Neuronal stem cell (in vitro differentiated cells): ENCODE measurements around the gene ZNF302.
A peak's percentile ranks its signal among the peaks of the same experiment; 100 is the strongest.

Experiments
- DNase-seq: peaks from one replicate; pipeline ENCODE4 v3.0.0-alpha.2; 2013; ENCODE audit warnings: low spot score
- H2AFZ ChIP-seq: one replicate; pipeline ENCODE4 v1.6.1; 2013; ENCODE audit warnings: mild to moderate bottlenecking, low read length, inconsistent platforms
- H2AK5ac ChIP-seq: 2 replicates; pipeline ENCODE4 v1.6.1; 2013; ENCODE audit warnings: low read depth, mild to moderate bottlenecking, inconsistent platforms, low read length, moderate library complexity, mixed read lengths
- H2BK120ac ChIP-seq: 2 replicates; pipeline ENCODE4 v1.6.1; 2013; ENCODE audit warnings: low read depth, mild to moderate bottlenecking, inconsistent platforms, low read length, moderate library complexity, mixed read lengths
- H2BK12ac ChIP-seq: one replicate; pipeline ENCODE4 v1.6.1; 2013; ENCODE audit warnings: low read length, inconsistent platforms
- H2BK15ac ChIP-seq: 2 replicates; pipeline ENCODE4 v1.6.1; 2013; ENCODE audit warnings: mild to moderate bottlenecking, low read length, inconsistent platforms, mixed read lengths
- H2BK5ac ChIP-seq: one replicate; pipeline ENCODE4 v1.6.1; 2013; ENCODE audit warnings: inconsistent platforms, mild to moderate bottlenecking, low read length, moderate library complexity
- H3K14ac ChIP-seq: one replicate; pipeline ENCODE4 v1.6.1; 2013; ENCODE audit warnings: low read length, inconsistent platforms
- H3K18ac ChIP-seq: 2 replicates; pipeline ENCODE4 v1.6.1; 2013; ENCODE audit warnings: low read length, inconsistent platforms
- H3K23ac ChIP-seq: 2 replicates; pipeline ENCODE4 v1.6.1; 2013; ENCODE audit warnings: low read depth, mild to moderate bottlenecking, mixed read lengths, low read length, inconsistent platforms; ENCODE audit not compliant: poor library complexity
- H3K27ac ChIP-seq: replicated peaks from 3 replicates; pipeline ENCODE4 v1.5.1; 2013; ENCODE audit warnings: low read length, inconsistent platforms
- H3K27me3 ChIP-seq, 3 experiments: 2 replicates each; pipeline ENCODE4 v1.6.1; 2013; ENCODE audit warnings: low read length in 3 of 3, mild to moderate bottlenecking in 2 of 3, inconsistent platforms in 1 of 3, low read depth in 1 of 3, mixed read lengths in 1 of 3, moderate library complexity in 1 of 3; ENCODE audit not compliant: control insufficient read depth in 3 of 3, insufficient read depth in 3 of 3
- H3K36me3 ChIP-seq, 2 donors: replicated peaks in 1 of 2; 2 replicates each; pipeline ENCODE4 v1.6.1; 2013; ENCODE audit warnings: low read length in 2 of 2; ENCODE audit not compliant: control insufficient read depth in 2 of 2, insufficient read depth in 2 of 2
- H3K4ac ChIP-seq: 2 replicates; pipeline ENCODE4 v1.6.1; 2013; ENCODE audit warnings: inconsistent platforms, mild to moderate bottlenecking, low read length, moderate library complexity
- H3K4me1 ChIP-seq, 2 donors: 1 replicate in 1 of 2; 2 replicates in 1 of 2; pipeline ENCODE4 v1.6.1; 2013; ENCODE audit warnings: low read length in 2 of 2, low read depth in 1 of 2; ENCODE audit not compliant: control insufficient read depth in 2 of 2, insufficient read depth in 1 of 2
- H3K4me2 ChIP-seq: one replicate; pipeline ENCODE4 v1.6.1; 2013; ENCODE audit warnings: mild to moderate bottlenecking, low read length, inconsistent platforms; ENCODE audit not compliant: insufficient read depth, poor library complexity, severe bottlenecking
- H3K4me3 ChIP-seq, 2 donors: 2 replicates each; pipeline ENCODE4 v1.5.1; 2013; ENCODE audit warnings: low read length in 2 of 2, mild to moderate bottlenecking in 2 of 2, inconsistent platforms in 1 of 2, moderate library complexity in 1 of 2
- H3K79me1 ChIP-seq: one replicate; pipeline ENCODE4 v1.6.1; 2013; ENCODE audit warnings: low read depth, mild to moderate bottlenecking, inconsistent platforms, low read length, moderate library complexity
- H3K9ac ChIP-seq: one replicate; pipeline ENCODE4 v1.6.1; 2013; ENCODE audit warnings: mild to moderate bottlenecking, low read depth, low read length, inconsistent platforms; ENCODE audit not compliant: poor library complexity
- H3K9me3 ChIP-seq, 2 donors: replicated peaks in 1 of 2; 2 replicates each; pipeline versions ENCODE3 to v1.6.1; 2013; ENCODE audit warnings: low read length in 2 of 2, mild to moderate bottlenecking in 2 of 2, inconsistent platforms in 1 of 2, low read depth in 1 of 2, mixed read lengths in 1 of 2, moderate library complexity in 1 of 2; ENCODE audit not compliant: control insufficient read depth in 2 of 2, insufficient read depth in 1 of 2
- H4K8ac ChIP-seq: one replicate; pipeline ENCODE4 v1.6.1; 2013; ENCODE audit warnings: low read depth, mild to moderate bottlenecking, inconsistent platforms, low read length, moderate library complexity
- H4K91ac ChIP-seq: one replicate; pipeline ENCODE4 v1.6.1; 2013; ENCODE audit warnings: low read length, low read depth, mild to moderate bottlenecking, inconsistent platforms; ENCODE audit not compliant: poor library complexity
- WGBS, 2 donors: extraction: QIAGEN DNeasy Blood & Tissue Kit; methylation state at CpG; one replicate each; pipeline ENCODE4 v1.1.7; 2013; ENCODE audit warnings: missing lambda C conversion rate in 2 of 2, mixed read lengths in 1 of 2; ENCODE audit not compliant: insufficient read length in 2 of 2, insufficient replicate concordance in 1 of 2; ENCODE audit errors: extremely low coverage in 2 of 2; 5-methylcytosine and 5-hydroxymethylcytosine counted together

The ZNF302 gene

GRCh38 chr19:34675919-34676318 lies 1.6 kb upstream of the ZNF302 start:
- H2BK15ac ChIP-seq, result no peak overlapping the region
- no peaks in the 10 kb centered on the region for H3K27me3 ChIP-seq
- no peak overlapping the region for H4K91ac ChIP-seq
- H2BK120ac ChIP-seq, result no peak overlapping the region
- no peak overlapping the region for H3K4me2 ChIP-seq
- H3K9me3 ChIP-seq, result peaks cover 5 to 27% of the 10 kb centered on the region in 2 donors
- no peak overlapping the region for H3K18ac ChIP-seq
- H3K79me1 ChIP-seq, result no peaks in the 10 kb centered on the region
- no peak overlapping the region for H3K23ac ChIP-seq
- H2AK5ac ChIP-seq, result no peak overlapping the region
- no peak overlapping the region for H2BK12ac ChIP-seq
- peaks cover 11 to 25% of the 10 kb centered on the region in 2 donors for H3K36me3 ChIP-seq
- H3K9ac ChIP-seq, result no peak overlapping the region
- peaks cover 2 to 6% of the 10 kb centered on the region in 2 donors for H3K4me1 ChIP-seq
- H2BK5ac ChIP-seq, result peak overlapping the region; percentile 27
- peak overlapping the region in 1 of 2 donors; percentile 69 for H3K4me3 ChIP-seq
- H3K4ac ChIP-seq, result no peak overlapping the region
- H3K14ac ChIP-seq, result no peak overlapping the region
- WGBS, 2 donors, result no CpG with 5 or more reads among the region's 9 CpGs
- no peak overlapping the region for H4K8ac ChIP-seq
- DNase-seq, result no peak
- H3K27ac ChIP-seq, result no peak overlapping the region
- peak overlapping the region; percentile 92 for H2AFZ ChIP-seq

- Histone ChIP-seq H3K9me3 (peaks cover 9 to 36% of the 10 kb centered on the region in 2 donors), H3K18ac (peak within 1 kb of the TSS; percentile 83), H4K91ac (no peak within 1 kb of the TSS), H3K4me3 (peak within 1 kb of the TSS; percentile 69 to 96), H3K14ac (peak within 1 kb of the TSS; percentile 94), H2AK5ac (no peak within 1 kb of the TSS), H2AFZ (peak within 1 kb of the TSS; percentile 92), H3K4me2 (peak within 1 kb of the TSS; percentile 55), H2BK5ac (peak within 1 kb of the TSS; percentile 69), H3K79me1 (no peaks in the 10 kb centered on the region), H2BK12ac (no peak within 1 kb of the TSS), H3K23ac (peak within 1 kb of the TSS; percentile 70), H3K4ac (no peak within 1 kb of the TSS), H4K8ac (peak within 1 kb of the TSS; percentile 88), H3K27me3 (no peaks in the 10 kb centered on the region), H2BK15ac (no peak within 1 kb of the TSS), H3K27ac (peak within 1 kb of the TSS; percentile 76), H2BK120ac (no peak within 1 kb of the TSS), H3K9ac (peak within 1 kb of the TSS; percentile 96), H3K36me3 (peaks cover 15 to 35% of the 10 kb centered on the region in 2 donors), H3K4me1 (peaks cover 2 to 6% of the 10 kb centered on the region in 2 donors)
- no peak for DNase-seq
- WGBS, 2 donors, result no CpG with 5 or more reads among the region's 26 CpGs
Observed at GRCh38 chr19:34676697-34677385, 637 bp upstream of the ZNF302 start, which contains the start of gene SCGB2B2. Gene SCGB2B2, minus strand, starts transcription at chr19:34677159. Its CDS starts 82,596 bp downstream, at chr19:34594563.

- no CpG with 5 or more reads among the region's 20 CpGs for WGBS, 2 donors
- Histone ChIP-seq H2BK15ac (no peak overlapping the region), H2BK120ac (no peak overlapping the region), H3K27me3 (no peaks in the 10 kb centered on the region), H3K14ac (no peak overlapping the region), H3K4me2 (peak overlapping the region; percentile 55), H3K18ac (no peak overlapping the region), H3K36me3 (peaks cover 19 to 47% of the 10 kb centered on the region in 2 donors), H3K27ac (no peak overlapping the region), H3K4me1 (peaks cover 2 to 6% of the 10 kb centered on the region in 2 donors), H2BK5ac (peak overlapping the region; percentile 69), H4K91ac (no peak overlapping the region), H3K79me1 (no peaks in the 10 kb centered on the region), H4K8ac (no peak overlapping the region), H2AFZ (peak overlapping the region; percentile 92), H2AK5ac (no peak overlapping the region), H2BK12ac (no peak overlapping the region), H3K4me3 (peak overlapping the region; percentile 69 to 96), H3K4ac (no peak overlapping the region), H3K23ac (peak overlapping the region; percentile 70), H3K9me3 (peaks cover 11 to 48% of the 10 kb centered on the region in 2 donors), H3K9ac (no peak overlapping the region)
- no peak for DNase-seq
Observed at GRCh38 chr19:34678085-34678412, 571 bp downstream of the ZNF302 start.

GRCh38 chr19:34678421-34678820 lies 943 bp downstream of the ZNF302 start:
- Histone ChIP-seq H2AFZ (no peak overlapping the region), H2BK15ac (no peak overlapping the region), H3K27ac (no peak overlapping the region), H3K4me2 (no peak overlapping the region), H3K14ac (no peak overlapping the region), H3K4me3 (peak overlapping the region in 1 of 2 donors; percentile 69), H4K91ac (no peak overlapping the region), H3K18ac (no peak overlapping the region), H3K4me1 (peaks cover 2 to 6% of the 10 kb centered on the region in 2 donors), H2BK5ac (no peak overlapping the region), H2AK5ac (no peak overlapping the region), H3K79me1 (no peaks in the 10 kb centered on the region), H3K9ac (no peak overlapping the region), H3K4ac (no peak overlapping the region), H3K27me3 (no peaks in the 10 kb centered on the region), H4K8ac (no peak overlapping the region), H3K9me3 (peaks cover 11 to 52% of the 10 kb centered on the region in 2 donors), H2BK120ac (no peak overlapping the region), H2BK12ac (no peak overlapping the region), H3K23ac (no peak overlapping the region), H3K36me3 (peaks cover 19 to 50% of the 10 kb centered on the region in 2 donors)
- WGBS, 2 donors, result no CpG with 5 or more reads among the region's 10 CpGs
- no peak for DNase-seq
